IMR-90 (cell line): ENCODE data around the gene PIP4K2B.

Experiments used
- CEBPB ChIP-seq: IDR thresholded peaks from 2 replicates; pipeline ENCODE4 v1.6.1; 2012; ENCODE audit warnings: low read depth, low read length, improper control_type of control experiment
- CHD1 ChIP-seq: IDR thresholded peaks from 2 replicates; pipeline ENCODE4 v1.6.1; 2012; ENCODE audit warnings: low read depth, low read length, improper control_type of control experiment
- TF ChIP-seq, protein P1 (sequence below): conservative IDR thresholded peaks from 2 replicates; pipeline ENCODE4 v1.5.1; 2012; ENCODE audit warnings: mild to moderate bottlenecking, low read depth, low read length, improper control_type of control experiment
- TF ChIP-seq, protein P2 (sequence below): fragments of 150-350 bp; IDR thresholded peaks from 2 replicates; pipeline ENCODE4 v1.6.1; 2016; ENCODE audit warnings: low read depth, mild to moderate bottlenecking, low read length, moderate library complexity, borderline replicate concordance
- TF ChIP-seq, protein P3 (sequence below): fragments of 150-350 bp; IDR thresholded peaks from 2 replicates; pipeline ENCODE4 v1.6.1; 2017; ENCODE audit warnings: mild to moderate bottlenecking, antibody characterized with exemption, low read length, low read depth

DNA sequence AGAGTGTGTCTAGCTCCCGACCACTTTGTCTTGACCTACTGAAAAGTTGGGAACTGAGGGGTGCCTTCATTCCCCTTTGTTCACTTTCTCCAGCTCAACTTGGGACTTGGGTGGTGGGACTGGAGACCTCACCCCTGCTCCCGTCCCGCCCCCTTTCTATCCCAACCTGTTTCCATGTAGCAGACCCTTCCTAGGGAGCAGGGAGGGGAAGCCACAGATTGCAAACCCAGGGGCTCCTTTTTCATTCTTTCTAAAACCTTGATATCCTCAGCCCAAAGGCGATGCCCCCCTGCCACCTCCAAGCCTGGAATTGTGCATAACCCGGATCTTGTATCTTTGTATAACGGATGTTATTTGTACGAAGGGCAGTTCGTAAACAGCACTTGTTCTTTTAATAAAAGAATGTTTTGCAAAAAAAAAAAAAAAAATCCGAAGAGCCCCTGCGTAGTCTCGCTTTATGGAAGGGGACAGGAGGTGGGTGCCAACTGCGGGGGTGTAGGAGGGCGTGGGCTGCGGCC lies 69.9 kb downstream of the PIP4K2B start:
- TF ChIP-seq, protein P1, sequence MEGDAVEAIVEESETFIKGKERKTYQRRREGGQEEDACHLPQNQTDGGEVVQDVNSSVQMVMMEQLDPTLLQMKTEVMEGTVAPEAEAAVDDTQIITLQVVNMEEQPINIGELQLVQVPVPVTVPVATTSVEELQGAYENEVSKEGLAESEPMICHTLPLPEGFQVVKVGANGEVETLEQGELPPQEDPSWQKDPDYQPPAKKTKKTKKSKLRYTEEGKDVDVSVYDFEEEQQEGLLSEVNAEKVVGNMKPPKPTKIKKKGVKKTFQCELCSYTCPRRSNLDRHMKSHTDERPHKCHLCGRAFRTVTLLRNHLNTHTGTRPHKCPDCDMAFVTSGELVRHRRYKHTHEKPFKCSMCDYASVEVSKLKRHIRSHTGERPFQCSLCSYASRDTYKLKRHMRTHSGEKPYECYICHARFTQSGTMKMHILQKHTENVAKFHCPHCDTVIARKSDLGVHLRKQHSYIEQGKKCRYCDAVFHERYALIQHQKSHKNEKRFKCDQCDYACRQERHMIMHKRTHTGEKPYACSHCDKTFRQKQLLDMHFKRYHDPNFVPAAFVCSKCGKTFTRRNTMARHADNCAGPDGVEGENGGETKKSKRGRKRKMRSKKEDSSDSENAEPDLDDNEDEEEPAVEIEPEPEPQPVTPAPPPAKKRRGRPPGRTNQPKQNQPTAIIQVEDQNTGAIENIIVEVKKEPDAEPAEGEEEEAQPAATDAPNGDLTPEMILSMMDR = no peak
- TF ChIP-seq, protein P2, sequence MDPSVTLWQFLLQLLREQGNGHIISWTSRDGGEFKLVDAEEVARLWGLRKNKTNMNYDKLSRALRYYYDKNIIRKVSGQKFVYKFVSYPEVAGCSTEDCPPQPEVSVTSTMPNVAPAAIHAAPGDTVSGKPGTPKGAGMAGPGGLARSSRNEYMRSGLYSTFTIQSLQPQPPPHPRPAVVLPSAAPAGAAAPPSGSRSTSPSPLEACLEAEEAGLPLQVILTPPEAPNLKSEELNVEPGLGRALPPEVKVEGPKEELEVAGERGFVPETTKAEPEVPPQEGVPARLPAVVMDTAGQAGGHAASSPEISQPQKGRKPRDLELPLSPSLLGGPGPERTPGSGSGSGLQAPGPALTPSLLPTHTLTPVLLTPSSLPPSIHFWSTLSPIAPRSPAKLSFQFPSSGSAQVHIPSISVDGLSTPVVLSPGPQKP = no peak
- TF ChIP-seq, protein P3, sequence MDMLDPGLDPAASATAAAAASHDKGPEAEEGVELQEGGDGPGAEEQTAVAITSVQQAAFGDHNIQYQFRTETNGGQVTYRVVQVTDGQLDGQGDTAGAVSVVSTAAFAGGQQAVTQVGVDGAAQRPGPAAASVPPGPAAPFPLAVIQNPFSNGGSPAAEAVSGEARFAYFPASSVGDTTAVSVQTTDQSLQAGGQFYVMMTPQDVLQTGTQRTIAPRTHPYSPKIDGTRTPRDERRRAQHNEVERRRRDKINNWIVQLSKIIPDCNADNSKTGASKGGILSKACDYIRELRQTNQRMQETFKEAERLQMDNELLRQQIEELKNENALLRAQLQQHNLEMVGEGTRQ = no peak
- TF ChIP-seq CHD1 (no peak), CEBPB (no peak)
